Measurements from ENCODE around the gene SFI1. TPM values are rescaled to one million over a fixed set of nuclear protein-coding genes. Genes with fewer than 3 reads are reported as not detected.

Gene SFI1

GRCh38 chr22:31662668-31663037, 166.3 kb downstream of the SFI1 start:
- H3K4me3 ChIP-seq (ENCODE audit: insufficient read depth in 1 of 2, low read depth in 1 of 2, low read length in 2 of 2): peak overlapping the region in 1 of 2 experiments; percentile 93
- no peak overlapping the region for H2BK12ac ChIP-seq (ENCODE audit: low read length in 2 of 2)
- peak overlapping the region in 1 of 2 experiments; percentile 0 for H3K18ac ChIP-seq (ENCODE audit: low read depth in 1 of 2, low read length in 2 of 2)
- no peak overlapping the region for H2AK5ac ChIP-seq (ENCODE audit: low read length, severe bottlenecking)
- no peak overlapping the region for H4K91ac ChIP-seq (ENCODE audit: low read length)
- H3K4ac ChIP-seq (ENCODE audit: low read depth in 1 of 2, low read length in 2 of 2): peak overlapping the region in 1 of 2 experiments; percentile 64
- H3K9ac ChIP-seq (ENCODE audit: low read length): peak overlapping the region; percentile 95
- no peaks in the 10 kb centered on the region for H3K9me3 ChIP-seq (ENCODE audit: control insufficient read depth, low read length)
- no peak overlapping the region for H2BK15ac ChIP-seq (ENCODE audit: low read depth, poor library complexity, severe bottlenecking)
- no peak overlapping the region for H3K23ac ChIP-seq (ENCODE audit: low read length in 2 of 2)
- H2AFZ ChIP-seq (ENCODE audit: low read depth, low read length): peak overlapping the region; percentile 79
- H3K79me1 ChIP-seq (replicated peaks; ENCODE audit: low read length, poor library complexity, severe bottlenecking): no peaks in the 10 kb centered on the region
- peak overlapping the region; percentile 26 for H3K27ac ChIP-seq (ENCODE audit: low read length, poor library complexity, severe bottlenecking)
- WGBS: 77% methylated on average over 8 of the region's 8 CpGs
- H3K36me3 ChIP-seq (ENCODE audit: control insufficient read depth in 1 of 2, insufficient read depth in 2 of 2, low read depth in 1 of 2, low read length in 2 of 2): no peaks in the 10 kb centered on the region
- no peak overlapping the region for H2BK120ac ChIP-seq (ENCODE audit: low read depth, low read length)
- H2BK5ac ChIP-seq (ENCODE audit: low read depth, low read length, poor library complexity, severe bottlenecking): no peak overlapping the region
- no peaks in the 10 kb centered on the region for H3K27me3 ChIP-seq (ENCODE audit: control insufficient read depth in 1 of 2, insufficient read depth in 1 of 2, low read length in 2 of 2)
- H3K4me2 ChIP-seq (ENCODE audit: low read length, poor library complexity, severe bottlenecking): peak overlapping the region; percentile 54
- H4K8ac ChIP-seq (ENCODE audit: low read length): peak overlapping the region; percentile 33
- H3K4me1 ChIP-seq (ENCODE audit: control insufficient read depth, insufficient read depth, low read depth, low read length): peaks cover 13% of the 10 kb centered on the region
- DNase-seq: no peak
- H3K14ac ChIP-seq (ENCODE audit: low read length in 2 of 2): no peak overlapping the region

Small RNA genes within 50 kb of the gene (small RNA-seq; reads per million reads assigned to genes)
- gene AL096701.2 (ENCODE audit: low read depth) (not detected), gene RNU6-28P (ENCODE audit: low read depth) (not detected)
